IMR-90 (cell line): ENCODE data around the gene SKIC3. TPM values are rescaled to one million over a fixed set of nuclear protein-coding genes. Genes with fewer than 3 reads are reported as not detected.

Experiments used
- ATAC-seq: fragments of 200-7000 bp; cut with Tn5 transposase; 2 replicates; pipeline ENCODE4 v1.9.1; 2020; ENCODE audit warnings: low read depth, mild to moderate bottlenecking, moderate library complexity
- BruUV-seq: library from RNA; stranded (reverse); fragments of 400-500 nt; replicated peaks from 2 replicates; lab custom pipeline; 2021; lab: Mats Ljungman, UMichigan
- CTCF ChIA-PET: fragments of 300-600 bp; formaldehyde crosslinking; extraction: SDS; loops from one replicate; lab custom pipeline; 2021; ENCODE audit warnings: antibody characterized with exemption; lab: Yijun Ruan, JAX
- POLR2A ChIA-PET: fragments of 300-600 bp; sonication (Branson Sonifier 250); formaldehyde crosslinking; loops from one replicate; lab custom pipeline; 2022; ENCODE audit warnings: antibody characterized with exemption; ENCODE audit not compliant: unreplicated experiment; lab: Charles Lee
- DNase-seq: peaks from one replicate; pipeline ENCODE4 v3.0.0; 2013
- H2AFZ ChIP-seq: replicated peaks from 2 replicates; pipeline ENCODE3; 2013; ENCODE audit warnings: low read length, mild to moderate bottlenecking; ENCODE audit not compliant: poor library complexity
- H2AK5ac ChIP-seq: 2 replicates; pipeline ENCODE4 v1.6.1; 2013; ENCODE audit warnings: low read depth, low read length, inconsistent platforms
- H2AK9ac ChIP-seq: replicated peaks from 2 replicates; pipeline ENCODE3; 2013; ENCODE audit warnings: mild to moderate bottlenecking, low read depth, low read length, moderate library complexity; ENCODE audit not compliant: poor library complexity
- H2BK120ac ChIP-seq: 2 replicates; pipeline ENCODE4 v1.6.1; 2013; ENCODE audit warnings: low read depth, low read length, inconsistent platforms
- H2BK15ac ChIP-seq: 3 replicates; pipeline ENCODE4 v1.6.1; 2013; ENCODE audit warnings: low read depth, low read length, inconsistent platforms
- H2BK20ac ChIP-seq: 2 replicates; pipeline ENCODE4 v1.6.1; 2013; ENCODE audit warnings: low read depth, mild to moderate bottlenecking, inconsistent platforms, low read length, moderate library complexity
- H2BK5ac ChIP-seq: 2 replicates; pipeline ENCODE4 v1.6.1; 2013; ENCODE audit warnings: mild to moderate bottlenecking, low read depth, low read length, inconsistent platforms; ENCODE audit not compliant: poor library complexity, severe bottlenecking
- H3K14ac ChIP-seq: replicated peaks from 2 replicates; pipeline ENCODE4 v1.6.1; 2013; ENCODE audit warnings: low read depth, low read length, inconsistent platforms
- H3K18ac ChIP-seq: 2 replicates; pipeline ENCODE4 v1.6.1; 2013; ENCODE audit warnings: low read depth, low read length, control low read depth
- H3K23ac ChIP-seq: 2 replicates; pipeline ENCODE4 v1.6.1; 2013; ENCODE audit warnings: low read depth, low read length, inconsistent platforms
- H3K27ac ChIP-seq: 2 replicates; pipeline ENCODE4 v1.5.1; 2013; ENCODE audit warnings: mild to moderate bottlenecking, control low read depth, low read length; ENCODE audit not compliant: insufficient read depth
- H3K27me3 ChIP-seq: 2 replicates; pipeline ENCODE4 v1.6.1; 2013; ENCODE audit warnings: low read length; ENCODE audit not compliant: control insufficient read depth, insufficient read depth
- H3K36me3 ChIP-seq: 2 replicates; pipeline ENCODE4 v1.6.1; 2013; ENCODE audit warnings: low read length, mixed read lengths; ENCODE audit not compliant: control insufficient read depth, insufficient read depth
- H3K4ac ChIP-seq: 2 replicates; pipeline ENCODE4 v1.6.1; 2013; ENCODE audit warnings: low read depth, low read length, inconsistent platforms
- H3K4me1 ChIP-seq: 2 replicates; pipeline ENCODE4 v1.6.1; 2013; ENCODE audit warnings: low read length, mixed read lengths; ENCODE audit not compliant: control insufficient read depth, insufficient read depth
- H3K4me2 ChIP-seq: 2 replicates; pipeline ENCODE4 v1.6.1; 2013; ENCODE audit warnings: low read depth, mild to moderate bottlenecking, control low read depth, low read length, moderate library complexity
- H3K4me3 ChIP-seq: 2 replicates; pipeline ENCODE4 v1.5.1; 2013; ENCODE audit warnings: low read depth, mild to moderate bottlenecking, control low read depth, low read length, moderate library complexity; ENCODE audit not compliant: insufficient read depth
- H3K56ac ChIP-seq: 2 replicates; pipeline ENCODE4 v1.6.1; 2013; ENCODE audit warnings: low read length, inconsistent platforms; ENCODE audit not compliant: insufficient read depth; ENCODE audit errors: extremely low read depth
- H3K79me1 ChIP-seq, 2 experiments: 2 replicates each; pipeline ENCODE4 v1.6.1; 2013; ENCODE audit warnings: low read length in 2 of 2, inconsistent platforms in 1 of 2, low read depth in 1 of 2
- H3K9ac ChIP-seq: 2 replicates; pipeline ENCODE4 v1.6.1; 2013; ENCODE audit warnings: low read depth, low read length, control low read depth
- H3K9me1 ChIP-seq: 2 replicates; pipeline ENCODE4 v1.6.1; 2013; ENCODE audit warnings: low read length, inconsistent platforms; ENCODE audit not compliant: insufficient read depth
- H3K9me3 ChIP-seq: 2 replicates; pipeline ENCODE4 v1.6.1; 2013; ENCODE audit warnings: low read length; ENCODE audit not compliant: control insufficient read depth, insufficient read depth
- H4K20me1 ChIP-seq: 2 replicates; pipeline ENCODE4 v1.6.1; 2013; ENCODE audit warnings: low read length, inconsistent platforms; ENCODE audit not compliant: insufficient read depth
- H4K5ac ChIP-seq: 2 replicates; pipeline ENCODE4 v1.6.1; 2013; ENCODE audit warnings: mild to moderate bottlenecking, low read depth, low read length, control low read depth
- H4K8ac ChIP-seq, 2 experiments: 2 replicates each; pipeline ENCODE4 v1.6.1; 2013; ENCODE audit warnings: low read depth in 2 of 2, low read length in 2 of 2, control low read depth in 1 of 2, inconsistent platforms in 1 of 2
- H4K91ac ChIP-seq: 2 replicates; pipeline ENCODE4 v1.6.1; 2013; ENCODE audit warnings: low read depth, low read length, inconsistent platforms; ENCODE audit not compliant: insufficient read depth
- CHD1 ChIP-seq: IDR thresholded peaks from 2 replicates; pipeline ENCODE4 v1.6.1; 2012; ENCODE audit warnings: low read depth, low read length, improper control_type of control experiment
- ELK1 ChIP-seq: fragments of 150-350 bp; IDR thresholded peaks from 2 replicates; pipeline ENCODE4 v1.6.1; 2016; ENCODE audit warnings: low read depth, mild to moderate bottlenecking, low read length, moderate library complexity, borderline replicate concordance
- FOS ChIP-seq: fragments of 150-350 bp; IDR thresholded peaks from 2 replicates; pipeline ENCODE4 v1.6.1; 2016; ENCODE audit warnings: low read depth, low read length
- MAFK ChIP-seq: IDR thresholded peaks from 2 replicates; pipeline ENCODE4 v1.6.1; 2012; ENCODE audit warnings: low read depth, low read length, improper control_type of control experiment
- MAZ ChIP-seq: IDR thresholded peaks from 2 replicates; pipeline ENCODE4 v1.6.1; 2012; ENCODE audit warnings: low read depth, mild to moderate bottlenecking, low read length, improper control_type of control experiment, moderate library complexity, borderline replicate concordance
- NFE2L2 ChIP-seq: fragments of 150-350 bp; IDR thresholded peaks from 2 replicates; pipeline ENCODE4 v1.6.1; 2016; ENCODE audit warnings: low read depth, mild to moderate bottlenecking, low read length
- RFX5 ChIP-seq: IDR thresholded peaks from 2 replicates; pipeline ENCODE4 v1.8.0; 2012; ENCODE audit warnings: low read depth, mild to moderate bottlenecking, low read length, moderate library complexity
- USF2 ChIP-seq: fragments of 150-350 bp; IDR thresholded peaks from 2 replicates; pipeline ENCODE4 v1.6.1; 2017; ENCODE audit warnings: mild to moderate bottlenecking, antibody characterized with exemption, low read length, low read depth
- WGBS, 2 experiments: methylation state at CpG; one replicate each; pipeline versions ENCODE4 v1.1.5 to v1.1.7; 2013; ENCODE audit warnings: missing lambda C conversion rate in 2 of 2; ENCODE audit not compliant: insufficient read length in 1 of 2; ENCODE audit errors: extremely low coverage in 2 of 2; 5-methylcytosine and 5-hydroxymethylcytosine counted together
- dilution Hi-C: fragments of 300-500 bp; cut with HindIII; formaldehyde crosslinking; loops from one replicate; pipeline ENCODE4 v1.14.3; 2018; ENCODE audit warnings: low sequenced_read_pairs; ENCODE audit not compliant: unreplicated experiment
- in situ Hi-C: fragments of 300-500 bp; cut with MboI; formaldehyde crosslinking; loops from 3 replicates; pipeline ENCODE4 v1.14.3; 2019; ENCODE audit warnings: low sequenced_read_pairs, inconsistent platforms, mixed read lengths
- intact Hi-C: fragments of 100-400 bp; cut with micrococcal nuclease; formaldehyde crosslinking; loops from 2 replicates; pipeline ENCODE4 v1.10.0; 2022
- polyA plus RNA-seq, 3 experiments: library from polyadenylated mRNA; depleted of rRNA; stranded (reverse); fragments of >200 nt; gene quantifications; 2 replicates each; pipeline ENCODE4 v1.2.3, GENCODE V29; 2012; ENCODE audit warnings: low replicate concordance in 1 of 3
- total RNA-seq: library from RNA; depleted of rRNA; stranded (reverse); fragments of >200 nt; gene quantifications from 2 replicates; pipeline ENCODE4 v1.2.3, GENCODE V29; 2012

SKIC3 gene
- total and polyA plus RNA-seq, 2 of the 4 experiments (the other 2 are of a cell fraction) = 47.1 to 145 TPM

- H2AK5ac ChIP-seq = no peak overlapping the region
- no peak overlapping the region for H4K5ac ChIP-seq
- H3K23ac ChIP-seq = no peak overlapping the region
- H2AK9ac ChIP-seq = no peak overlapping the region
- H4K91ac ChIP-seq = no peak overlapping the region
- H3K4ac ChIP-seq = no peak overlapping the region
- no peak overlapping the region for H3K9ac ChIP-seq
- no peak overlapping the region for H3K27ac ChIP-seq
- no peak overlapping the region for H3K4me3 ChIP-seq
- DNase-seq (no peak), ATAC-seq (no peak)
- TF ChIP-seq MAZ = no peak
- TF ChIP-seq NFE2L2 = no peak
- TF ChIP-seq MAFK = no peak
- TF ChIP-seq USF2 = no peak
- no peak for TF ChIP-seq FOS
- no peak for TF ChIP-seq CHD1
- no peak for TF ChIP-seq ELK1
- no peak for TF ChIP-seq RFX5
- no peaks in the 10 kb centered on the region for H4K20me1 ChIP-seq
- H2BK120ac ChIP-seq = no peak overlapping the region
- H3K9me3 ChIP-seq = no peaks in the 10 kb centered on the region
- H4K8ac ChIP-seq = no peak overlapping the region
- WGBS, 2 experiments = no CpG with 5 or more reads among the region's 2 CpGs
- peaks cover 23 to 46% of the 10 kb centered on the region in 2 experiments for H3K79me1 ChIP-seq
- no peak overlapping the region for H3K14ac ChIP-seq
- dilution Hi-C loops (no loop called here), in situ Hi-C loops (no loop called here), intact Hi-C loops (loop anchor here (5.0 kb wide), 1 partner anchor 41 kb away; no protein-coding TSS in a partner anchor)
- BruUV-seq = no TSS peak
- no peaks in the 10 kb centered on the region for H3K27me3 ChIP-seq
- H2BK15ac ChIP-seq = no peak overlapping the region
- H3K4me2 ChIP-seq = no peak overlapping the region
- no peak overlapping the region for H2AFZ ChIP-seq
- peaks cover 5% of the 10 kb centered on the region; the same call in 1 of the 2 replicates for H3K9me1 ChIP-seq
- H3K4me1 ChIP-seq = peaks cover 1% of the 10 kb centered on the region; the same call in 1 of the 2 replicates
- H3K18ac ChIP-seq = no peak overlapping the region
- no peak overlapping the region for H2BK20ac ChIP-seq
- POLR2A ChIA-PET = interaction anchor here (0.6 kb wide), 1 partner anchor 11 kb away, joined by 3 read pairs; no protein-coding TSS in a partner anchor
- no peak overlapping the region for H3K56ac ChIP-seq
- H2BK5ac ChIP-seq = no peak overlapping the region
- CTCF ChIA-PET = interaction anchor here (0.6 to 1.1 kb wide), 3 partner anchors 9 to 20 kb away, joined by 3 to 8 read pairs (median 3); no protein-coding TSS in a partner anchor
- peaks cover 10% of the 10 kb centered on the region for H3K36me3 ChIP-seq
Observed at GRCh38 chr5:95533106-95533505, 21.7 kb downstream of the SKIC3 start.
